ENCODE measurements around the gene RHBDD3.

Gene RHBDD3

DNA sequence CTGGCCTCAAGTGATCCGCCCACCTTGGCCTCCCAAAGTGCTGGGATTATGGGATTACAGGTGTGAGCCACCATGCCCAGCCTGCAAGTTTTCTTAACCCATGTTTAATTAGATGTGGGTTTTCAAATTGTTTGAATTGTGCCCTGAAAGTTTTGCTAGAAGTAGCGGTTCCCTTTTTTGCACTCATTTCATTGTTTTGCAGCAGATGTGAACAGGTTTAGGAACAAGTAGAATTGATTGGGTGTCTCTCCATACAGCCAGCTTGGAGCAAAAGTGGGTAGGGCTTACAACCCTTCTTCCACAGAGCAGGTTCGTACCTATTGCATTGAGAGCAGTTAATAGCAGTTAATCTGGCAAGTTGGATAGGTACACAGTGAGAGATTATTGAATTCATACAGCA is 16.4 kb upstream of the RHBDD3 start:
- TF ChIP-seq EZH2phosphoT487 (IDR thresholded peaks at IDR 0.05; ENCODE audit: low read length) (no peak), EZH2 (optimal IDR thresholded peaks at IDR 0.05; ENCODE audit: low read depth, low read length) (no peak)
- TF ChIP-seq, protein P1, sequence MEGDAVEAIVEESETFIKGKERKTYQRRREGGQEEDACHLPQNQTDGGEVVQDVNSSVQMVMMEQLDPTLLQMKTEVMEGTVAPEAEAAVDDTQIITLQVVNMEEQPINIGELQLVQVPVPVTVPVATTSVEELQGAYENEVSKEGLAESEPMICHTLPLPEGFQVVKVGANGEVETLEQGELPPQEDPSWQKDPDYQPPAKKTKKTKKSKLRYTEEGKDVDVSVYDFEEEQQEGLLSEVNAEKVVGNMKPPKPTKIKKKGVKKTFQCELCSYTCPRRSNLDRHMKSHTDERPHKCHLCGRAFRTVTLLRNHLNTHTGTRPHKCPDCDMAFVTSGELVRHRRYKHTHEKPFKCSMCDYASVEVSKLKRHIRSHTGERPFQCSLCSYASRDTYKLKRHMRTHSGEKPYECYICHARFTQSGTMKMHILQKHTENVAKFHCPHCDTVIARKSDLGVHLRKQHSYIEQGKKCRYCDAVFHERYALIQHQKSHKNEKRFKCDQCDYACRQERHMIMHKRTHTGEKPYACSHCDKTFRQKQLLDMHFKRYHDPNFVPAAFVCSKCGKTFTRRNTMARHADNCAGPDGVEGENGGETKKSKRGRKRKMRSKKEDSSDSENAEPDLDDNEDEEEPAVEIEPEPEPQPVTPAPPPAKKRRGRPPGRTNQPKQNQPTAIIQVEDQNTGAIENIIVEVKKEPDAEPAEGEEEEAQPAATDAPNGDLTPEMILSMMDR (IDR thresholded peaks at IDR 0.05; ENCODE audit: low read length) = no peak
- no peak for DNase-seq
- Histone ChIP-seq H3K36me3 (replicated peaks; ENCODE audit: insufficient read depth, low read length) (peaks cover 38% of the 10 kb centered on the region), H3K9me2 (replicated peaks; ENCODE audit: insufficient read depth, low read length) (no peaks in the 10 kb centered on the region), H3K27me3 (replicated peaks; ENCODE audit: insufficient read depth, low read length) (no peaks in the 10 kb centered on the region), H2AFZ (ENCODE audit: low read length) (no peak overlapping the region), H3K9me3 (replicated peaks; ENCODE audit: insufficient read depth, low read length) (no peaks in the 10 kb centered on the region), H3K9ac (ENCODE audit: low read length) (no peak overlapping the region), H3F3A (ENCODE audit: insufficient read depth, low read length) (no peaks in the 10 kb centered on the region; the same call in 1 of the 2 replicates), H3K4me1 (ENCODE audit: low read length) (peaks cover 2% of the 10 kb centered on the region; the same call in 1 of the 2 replicates), H4K20me1 (ENCODE audit: insufficient read depth, low read length) (peaks cover 43% of the 10 kb centered on the region), H3K79me2 (ENCODE audit: low read length) (peaks cover 93% of the 10 kb centered on the region), H3K4me2 (ENCODE audit: low read depth, low read length) (no peak overlapping the region), H3K4me3 (ENCODE audit: low read length) (no peak overlapping the region), H3K27ac (ENCODE audit: low read length) (no peak overlapping the region)

DNA sequence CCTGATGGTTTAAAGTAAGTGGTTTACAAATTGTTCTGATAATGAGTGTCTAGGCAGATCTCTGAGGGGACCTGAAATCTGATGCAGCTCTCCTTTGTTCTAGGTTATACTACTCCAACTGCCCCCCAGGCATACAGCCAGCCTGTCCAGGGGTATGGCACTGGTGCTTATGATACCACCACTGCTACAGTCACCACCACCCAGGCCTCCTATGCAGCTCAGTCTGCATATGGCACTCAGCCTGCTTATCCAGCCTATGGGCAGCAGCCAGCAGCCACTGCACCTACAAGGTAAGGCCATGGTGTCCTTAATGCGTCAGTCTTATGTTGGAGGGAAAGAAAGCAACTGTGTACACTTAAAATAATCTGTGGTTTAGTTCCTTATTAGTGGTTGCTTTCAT is 10.1 kb upstream of the RHBDD3 start:
- TF ChIP-seq, protein P1 (IDR thresholded peaks at IDR 0.05; ENCODE audit: low read length) = no peak
- TF ChIP-seq EZH2phosphoT487 (IDR thresholded peaks at IDR 0.05; ENCODE audit: low read length) = no peak
- TF ChIP-seq EZH2 (optimal IDR thresholded peaks at IDR 0.05; ENCODE audit: low read depth, low read length) = no peak
- H3K79me2 ChIP-seq (ENCODE audit: low read length) = peaks cover 95% of the 10 kb centered on the region
- no peak overlapping the region for H3K9ac ChIP-seq (ENCODE audit: low read length)

DNA sequence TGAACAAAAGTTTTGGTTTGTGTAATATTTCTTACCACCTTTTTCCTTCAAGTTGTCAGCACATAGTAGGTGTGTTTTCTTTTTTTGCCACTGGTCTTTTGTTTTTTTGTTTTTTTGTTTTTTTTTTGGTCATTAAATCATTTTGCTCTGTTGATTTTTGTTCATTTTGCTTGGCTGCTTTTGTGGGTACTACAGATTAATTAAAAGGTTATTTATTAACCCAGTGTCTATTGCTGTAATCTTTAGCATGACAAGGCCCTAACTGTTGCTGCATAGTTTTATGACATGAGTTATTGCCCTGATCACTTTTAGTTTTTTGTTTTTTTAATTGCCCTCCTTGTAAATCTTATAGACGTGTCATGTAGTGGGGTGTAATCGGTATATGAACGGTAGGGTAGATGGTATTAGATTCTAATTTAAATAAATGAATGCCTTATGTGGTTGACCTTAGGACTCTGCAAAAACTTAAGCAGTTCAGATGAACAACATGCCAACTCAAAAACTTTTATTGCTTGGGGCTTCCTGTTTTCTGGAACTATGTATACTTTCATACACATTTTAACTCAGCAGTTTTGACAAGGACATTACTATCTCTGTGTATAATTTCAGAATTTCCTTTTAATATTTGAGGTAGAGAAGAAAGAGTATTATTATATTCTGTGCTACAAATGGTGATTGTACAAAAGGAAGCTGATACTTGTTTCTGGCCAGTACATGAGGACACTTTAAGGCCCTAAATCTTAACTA is 8.2 kb upstream of the RHBDD3 start:
- H3K9me2 ChIP-seq (replicated peaks; ENCODE audit: insufficient read depth, low read length) = no peaks in the 10 kb centered on the region
- no peaks in the 10 kb centered on the region for H3K27me3 ChIP-seq (replicated peaks; ENCODE audit: insufficient read depth, low read length)
- H2AFZ ChIP-seq (ENCODE audit: low read length) = no peak overlapping the region
- H3K4me1 ChIP-seq (ENCODE audit: low read length) = peaks cover 5% of the 10 kb centered on the region; the same call in 1 of the 2 replicates
- peaks cover 63% of the 10 kb centered on the region for H3K36me3 ChIP-seq (replicated peaks; ENCODE audit: insufficient read depth, low read length)
- DNase-seq = no peak
- H3K27ac ChIP-seq (ENCODE audit: low read length) = no peak overlapping the region
- H3K9me3 ChIP-seq (replicated peaks; ENCODE audit: insufficient read depth, low read length) = no peaks in the 10 kb centered on the region
- H3K4me2 ChIP-seq (ENCODE audit: low read depth, low read length) = no peak overlapping the region
- H3F3A ChIP-seq (ENCODE audit: insufficient read depth, low read length) = no peaks in the 10 kb centered on the region; the same call in 1 of the 2 replicates
- H4K20me1 ChIP-seq (ENCODE audit: insufficient read depth, low read length) = peaks cover 86% of the 10 kb centered on the region
- no peak overlapping the region for H3K9ac ChIP-seq (ENCODE audit: low read length)
- H3K4me3 ChIP-seq (ENCODE audit: low read length) = no peak overlapping the region
- no peak for TF ChIP-seq EZH2phosphoT487 (IDR thresholded peaks at IDR 0.05; ENCODE audit: low read length)
- no peak for TF ChIP-seq EZH2 (optimal IDR thresholded peaks at IDR 0.05; ENCODE audit: low read depth, low read length)
- TF ChIP-seq, protein P1 (IDR thresholded peaks at IDR 0.05; ENCODE audit: low read length) = no peak
- peaks cover 97% of the 10 kb centered on the region for H3K79me2 ChIP-seq (ENCODE audit: low read length)

More for the DNA sequence above, 10.1 kb upstream of the RHBDD3 start:
- Histone ChIP-seq H3K36me3 (replicated peaks; ENCODE audit: insufficient read depth, low read length) (peaks cover 67% of the 10 kb centered on the region), H3K4me2 (ENCODE audit: low read depth, low read length) (no peak overlapping the region), H3K9me2 (replicated peaks; ENCODE audit: insufficient read depth, low read length) (no peaks in the 10 kb centered on the region), H3K9me3 (replicated peaks; ENCODE audit: insufficient read depth, low read length) (no peaks in the 10 kb centered on the region), H2AFZ (ENCODE audit: low read length) (no peak overlapping the region), H3K27ac (ENCODE audit: low read length) (no peak overlapping the region), H3F3A (ENCODE audit: insufficient read depth, low read length) (no peaks in the 10 kb centered on the region; the same call in 1 of the 2 replicates), H3K4me3 (ENCODE audit: low read length) (no peak overlapping the region), H4K20me1 (ENCODE audit: insufficient read depth, low read length) (peaks cover 67% of the 10 kb centered on the region), H3K27me3 (replicated peaks; ENCODE audit: insufficient read depth, low read length) (no peaks in the 10 kb centered on the region), H3K4me1 (ENCODE audit: low read length) (no peaks in the 10 kb centered on the region)
- DNase-seq = no peak

Measured in MM.1S (cell line).